SHP77 treated with DMSO at 0.1 percent for 48 hours (cell line): ENCODE data around the gene CAPN10.

Experiments used
- DNase-seq: peaks from one replicate; lab custom pipeline; 2025; lab: John Stamatoyannopoulos, UW

CAPN10 gene

DNA sequence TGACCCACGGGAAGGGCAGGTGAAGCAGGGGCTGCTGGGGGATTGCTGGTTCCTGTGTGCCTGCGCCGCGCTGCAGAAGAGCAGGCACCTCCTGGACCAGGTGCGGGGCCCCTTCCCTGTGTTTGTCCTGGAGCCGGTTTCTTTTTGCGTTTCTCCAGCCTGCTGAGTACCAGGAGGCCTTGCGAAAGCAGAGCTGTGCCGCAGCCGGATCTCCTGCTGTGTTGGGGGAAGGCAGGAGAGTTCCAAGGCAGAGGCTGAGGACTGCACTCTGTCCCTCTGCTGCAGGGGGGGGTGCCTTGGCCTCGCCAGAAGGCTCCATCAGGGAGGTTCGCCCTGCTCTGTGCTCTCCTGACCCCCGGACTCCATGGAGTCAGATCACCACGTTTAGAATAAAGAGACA is 2.8 kb downstream of the CAPN10 start:
- DNase-seq = no peak

DNA sequence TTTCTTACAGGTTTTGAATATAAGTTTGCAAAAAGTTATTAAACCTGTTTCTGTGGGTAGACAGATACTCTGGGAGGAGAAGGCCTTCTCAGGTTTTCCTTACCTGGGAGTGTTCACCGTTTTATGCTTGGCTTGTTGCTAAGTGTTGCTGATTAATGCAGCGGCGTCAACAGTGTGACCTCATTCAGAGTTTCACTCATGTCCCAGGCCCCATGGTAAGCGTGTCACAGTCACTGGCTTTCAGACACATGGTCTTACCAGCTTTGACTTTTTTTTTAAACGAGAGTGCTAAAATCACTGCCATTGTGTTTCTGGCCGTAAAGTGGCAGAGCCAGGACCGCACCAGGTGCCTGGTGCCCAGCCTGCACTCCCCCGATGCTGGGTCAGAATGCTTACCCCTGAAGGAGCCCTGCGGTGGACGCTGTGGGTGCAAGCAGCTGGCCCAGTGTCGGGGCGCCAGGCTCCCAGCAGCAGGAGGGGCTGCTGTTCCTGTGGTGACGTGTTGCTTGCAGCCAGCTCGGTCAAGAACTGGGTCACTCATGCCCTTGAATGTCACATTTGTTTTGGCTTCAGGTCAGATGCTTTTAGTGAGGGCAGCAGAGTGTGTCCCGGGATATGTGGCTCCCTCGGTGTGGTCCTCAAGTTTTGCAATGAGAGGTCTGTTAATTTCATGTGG is 3.5 kb downstream of the CAPN10 start:
- DNase-seq = no peak

DNA sequence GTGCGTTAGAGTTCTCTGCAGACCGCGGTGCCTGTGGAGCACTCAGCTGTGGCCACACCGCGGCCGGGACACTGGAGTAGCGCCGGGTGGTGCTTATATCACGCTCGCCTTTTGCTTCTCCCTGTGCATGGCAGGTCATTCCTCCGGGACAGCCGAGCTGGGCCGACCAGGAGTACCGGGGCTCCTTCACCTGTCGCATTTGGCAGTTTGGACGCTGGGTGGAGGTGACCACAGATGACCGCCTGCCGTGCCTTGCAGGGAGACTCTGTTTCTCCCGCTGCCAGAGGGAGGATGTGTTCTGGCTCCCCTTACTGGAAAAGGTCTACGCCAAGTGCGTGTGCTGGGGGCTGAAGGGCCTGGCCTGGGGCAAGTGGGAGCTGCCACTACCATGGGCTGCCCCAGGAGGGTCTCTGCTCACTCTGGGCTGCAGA is 4.2 kb downstream of the CAPN10 start:
- no peak for DNase-seq

DNA sequence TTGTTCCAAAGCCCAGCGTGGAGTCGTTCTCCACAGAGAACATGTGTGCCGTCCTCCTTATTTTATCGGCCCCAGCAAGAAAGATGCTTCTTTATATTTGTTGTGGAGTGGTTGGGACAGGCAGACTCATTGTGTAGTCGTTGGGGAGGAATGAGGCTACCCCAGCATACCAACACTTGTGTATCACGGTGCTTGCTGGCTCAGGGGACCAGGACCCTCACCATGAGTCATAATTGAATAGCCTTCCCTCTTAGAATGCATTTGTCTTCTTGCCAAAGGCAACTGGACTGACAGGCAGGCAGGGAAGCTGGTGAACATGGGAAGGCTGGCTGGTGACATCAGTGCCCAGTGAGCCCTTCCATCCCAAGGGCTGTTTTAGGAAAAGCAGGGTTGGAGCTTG is 4.7 kb downstream of the CAPN10 start:
- DNase-seq = no peak

DNA sequence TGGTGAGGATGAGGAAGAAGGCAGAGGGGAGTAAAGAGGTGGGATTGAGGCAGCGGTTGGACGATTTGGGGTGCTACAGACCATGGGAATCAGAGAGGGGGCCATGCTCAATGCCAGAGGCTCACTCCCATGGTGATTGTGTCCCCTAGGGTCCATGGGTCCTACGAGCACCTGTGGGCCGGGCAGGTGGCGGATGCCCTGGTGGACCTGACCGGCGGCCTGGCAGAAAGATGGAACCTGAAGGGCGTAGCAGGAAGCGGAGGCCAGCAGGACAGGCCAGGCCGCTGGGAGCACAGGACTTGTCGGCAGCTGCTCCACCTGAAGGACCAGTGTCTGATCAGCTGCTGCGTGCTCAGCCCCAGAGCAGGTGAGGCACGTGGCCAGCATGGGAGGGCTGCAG is 5.2 kb downstream of the CAPN10 start:
- DNase-seq = no peak

DNA sequence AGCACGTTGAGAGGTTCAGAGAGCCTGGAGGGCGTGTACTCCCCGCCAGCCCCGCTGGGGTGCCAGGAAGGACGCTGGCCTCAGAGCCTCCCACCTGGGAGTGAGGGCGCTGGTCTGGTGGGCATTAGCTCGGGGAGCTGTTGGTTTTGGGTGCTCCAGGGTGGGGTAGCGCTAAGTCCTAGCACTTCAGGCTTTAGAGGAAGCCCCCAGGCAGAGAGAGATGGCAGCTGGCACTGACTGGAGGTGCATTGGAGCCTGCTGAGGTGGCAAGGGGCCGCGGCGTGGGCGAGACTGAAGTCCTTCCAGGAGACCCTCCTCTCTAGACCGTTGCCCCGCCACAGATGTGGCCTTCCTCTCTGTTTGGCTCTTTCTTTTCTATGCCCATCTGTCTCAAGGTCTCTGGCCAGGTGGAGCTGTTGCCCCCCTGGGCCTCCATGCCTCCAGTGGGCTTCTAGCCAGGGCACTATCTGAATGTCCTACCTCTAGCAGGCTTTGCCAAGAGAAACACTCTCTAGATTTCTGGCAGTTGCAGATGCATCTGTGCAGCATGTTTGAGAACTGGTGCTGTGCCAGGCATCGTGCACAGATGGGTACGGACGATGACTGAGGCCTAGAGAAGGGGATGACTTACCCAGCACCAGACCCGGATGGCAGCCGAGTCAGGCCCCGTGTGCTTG is 6.6 kb downstream of the CAPN10 start:
- no peak for DNase-seq

DNA sequence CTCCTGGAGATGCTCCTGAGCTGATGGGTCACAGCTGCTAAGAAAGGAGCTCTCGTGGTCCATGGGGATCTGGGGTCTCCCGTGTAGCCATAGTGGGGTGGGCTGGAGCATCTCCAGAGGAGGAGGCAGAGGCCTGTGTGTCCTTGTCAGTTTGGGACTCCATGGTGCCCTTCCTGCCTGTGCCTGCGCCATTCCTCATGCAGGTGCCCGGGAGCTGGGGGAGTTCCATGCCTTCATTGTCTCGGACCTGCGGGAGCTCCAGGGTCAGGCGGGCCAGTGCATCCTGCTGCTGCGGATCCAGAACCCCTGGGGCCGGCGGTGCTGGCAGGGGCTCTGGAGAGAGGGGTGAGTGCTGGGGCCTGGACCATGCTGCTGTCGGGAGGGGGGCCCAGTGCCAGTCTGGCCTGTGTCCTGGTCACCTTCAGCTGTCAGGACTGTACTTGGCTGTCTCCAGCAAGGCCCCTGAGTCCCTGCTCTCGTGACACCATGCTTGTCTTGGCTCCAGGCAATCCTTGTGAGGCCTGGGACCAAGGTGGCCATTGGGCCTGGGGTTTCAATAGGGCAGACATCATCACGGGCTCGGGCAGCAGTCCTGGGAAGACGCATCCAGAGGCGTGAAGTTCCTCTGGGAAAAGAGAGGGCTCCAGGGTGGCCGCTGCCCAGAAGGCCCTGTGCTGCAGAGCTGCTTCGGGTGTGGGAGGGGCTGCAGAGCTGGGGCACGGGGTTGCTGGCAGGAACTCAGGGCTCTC is 7.3 kb downstream of the CAPN10 start:
- no peak for DNase-seq

DNA sequence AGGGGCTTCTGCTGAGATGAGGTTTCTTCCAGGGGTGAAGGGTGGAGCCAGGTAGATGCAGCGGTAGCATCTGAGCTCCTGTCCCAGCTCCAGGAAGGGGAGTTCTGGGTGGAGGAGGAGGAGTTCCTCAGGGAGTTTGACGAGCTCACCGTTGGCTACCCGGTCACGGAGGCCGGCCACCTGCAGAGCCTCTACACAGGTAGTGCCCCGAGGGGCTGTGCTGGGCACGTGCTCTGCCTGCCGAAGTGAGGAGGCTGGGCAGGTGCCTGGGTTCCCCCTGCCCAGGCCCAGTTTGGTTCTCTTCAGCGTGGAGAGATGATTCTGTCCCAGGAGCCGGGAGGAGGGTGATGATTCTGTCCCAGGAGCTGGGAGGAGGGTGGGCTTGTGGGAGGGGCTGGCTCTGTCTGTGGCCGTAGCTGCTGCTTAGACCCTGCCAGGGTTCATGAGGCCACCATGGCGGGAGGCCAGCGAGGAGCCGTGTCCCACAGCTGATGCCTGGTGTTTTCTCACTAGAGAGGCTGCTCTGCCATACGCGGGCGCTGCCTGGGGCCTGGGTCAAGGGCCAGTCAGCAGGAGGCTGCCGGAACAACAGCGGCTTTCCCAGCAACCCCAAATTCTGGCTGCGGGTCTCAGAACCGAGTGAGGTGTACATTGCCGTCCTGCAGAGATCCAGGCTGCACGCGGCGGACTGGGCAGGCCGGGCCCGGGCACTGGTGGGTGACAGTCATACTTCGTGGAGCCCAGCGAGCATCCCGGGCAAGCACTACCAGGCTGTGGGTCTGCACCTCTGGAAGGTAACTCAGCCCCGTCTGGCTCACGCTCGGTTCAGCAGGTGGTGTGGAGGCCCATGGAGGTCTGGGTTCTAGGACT is 8.2 kb downstream of the CAPN10 start:
- DNase-seq = no peak

DNA sequence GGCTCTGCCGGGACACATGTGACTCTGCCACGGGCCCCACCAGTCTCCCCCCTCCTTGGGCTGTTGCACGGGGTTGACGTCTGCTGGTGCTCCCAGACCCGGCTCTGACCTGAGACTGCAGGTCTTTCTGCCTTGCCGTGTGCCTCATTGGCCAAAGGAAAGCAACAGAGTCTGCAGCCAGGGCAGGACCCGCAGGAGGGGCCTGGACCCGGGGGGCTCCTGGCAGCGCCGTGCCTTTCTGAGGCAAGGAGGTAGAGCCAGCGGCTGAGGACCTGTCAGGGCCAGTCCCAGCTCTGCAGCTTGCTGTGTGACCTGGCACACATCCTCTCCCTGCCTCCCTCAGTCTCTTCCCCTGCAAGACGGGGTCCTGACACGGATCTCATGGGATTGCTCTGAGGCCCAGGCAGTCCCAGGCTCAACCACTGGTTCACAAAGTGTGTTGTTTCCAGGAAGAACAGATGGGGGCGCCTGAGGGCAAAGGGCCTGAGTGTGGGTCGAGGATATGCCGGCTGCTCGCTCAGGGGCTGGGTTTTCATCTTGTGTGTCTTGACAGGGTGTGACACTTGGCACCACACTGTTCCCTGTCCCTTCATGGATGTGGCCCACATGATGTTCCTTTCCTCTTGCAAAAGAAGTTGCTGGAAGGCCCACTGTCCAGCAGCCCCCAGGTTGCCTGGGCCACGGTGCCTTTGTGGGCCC is 9.0 kb downstream of the CAPN10 start:
- no peak for DNase-seq

DNA sequence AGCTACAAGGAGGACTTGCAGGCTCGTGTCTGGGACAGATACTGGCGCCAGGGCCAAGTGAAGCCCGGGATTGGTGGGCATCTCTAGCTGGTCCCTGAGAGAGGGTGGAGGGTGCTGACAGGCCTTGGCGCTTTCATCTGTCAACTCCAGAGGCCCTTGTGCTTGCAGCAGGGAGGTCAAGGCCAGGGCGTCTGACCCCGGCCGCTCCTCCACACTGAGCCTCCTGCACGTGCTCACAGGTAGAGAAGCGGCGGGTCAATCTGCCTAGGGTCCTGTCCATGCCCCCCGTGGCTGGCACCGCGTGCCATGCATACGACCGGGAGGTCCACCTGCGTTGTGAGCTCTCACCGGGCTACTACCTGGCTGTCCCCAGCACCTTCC is 9.5 kb downstream of the CAPN10 start:
- no peak for DNase-seq

DNA sequence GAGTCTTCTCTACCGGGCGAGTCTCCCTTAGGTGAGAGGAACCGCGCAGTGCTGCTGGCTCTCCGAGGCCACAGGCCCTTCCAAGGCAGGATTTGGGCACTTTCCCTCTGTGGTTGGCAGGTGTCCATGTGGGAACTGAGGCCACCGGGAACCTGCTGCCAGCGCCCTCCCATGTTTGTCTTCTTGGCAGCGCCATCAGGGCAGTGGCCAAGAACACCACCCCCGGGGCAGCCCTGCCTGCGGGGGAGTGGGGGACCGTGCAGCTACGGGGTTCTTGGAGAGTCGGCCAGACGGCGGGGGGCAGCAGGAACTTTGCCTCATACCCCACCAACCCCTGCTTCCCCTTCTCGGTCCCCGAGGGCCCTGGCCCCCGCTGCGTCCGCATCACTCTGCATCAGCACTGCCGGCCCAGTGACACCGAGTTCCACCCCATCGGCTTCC is 10.0 kb downstream of the CAPN10 start:
- no peak for DNase-seq

DNA sequence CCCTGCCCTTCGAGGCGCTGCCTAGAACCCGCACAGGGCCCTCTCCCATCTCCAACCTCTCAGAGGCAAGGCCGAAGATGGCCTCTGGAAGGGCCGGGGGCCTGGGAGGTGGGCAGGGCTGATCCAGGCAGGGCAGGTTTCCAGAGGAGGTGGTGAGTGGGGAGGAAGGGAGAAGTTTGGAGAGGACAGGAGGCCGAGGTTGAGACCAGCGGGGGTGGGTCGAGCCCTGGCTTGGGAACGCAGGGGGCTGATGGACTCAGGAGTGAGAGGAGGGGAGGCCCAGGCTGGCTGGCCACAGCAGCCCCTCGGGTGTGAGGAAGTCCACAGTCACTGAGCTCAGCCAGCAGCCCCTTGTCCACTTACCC is 10.5 kb downstream of the CAPN10 start:
- no peak for DNase-seq

DNA sequence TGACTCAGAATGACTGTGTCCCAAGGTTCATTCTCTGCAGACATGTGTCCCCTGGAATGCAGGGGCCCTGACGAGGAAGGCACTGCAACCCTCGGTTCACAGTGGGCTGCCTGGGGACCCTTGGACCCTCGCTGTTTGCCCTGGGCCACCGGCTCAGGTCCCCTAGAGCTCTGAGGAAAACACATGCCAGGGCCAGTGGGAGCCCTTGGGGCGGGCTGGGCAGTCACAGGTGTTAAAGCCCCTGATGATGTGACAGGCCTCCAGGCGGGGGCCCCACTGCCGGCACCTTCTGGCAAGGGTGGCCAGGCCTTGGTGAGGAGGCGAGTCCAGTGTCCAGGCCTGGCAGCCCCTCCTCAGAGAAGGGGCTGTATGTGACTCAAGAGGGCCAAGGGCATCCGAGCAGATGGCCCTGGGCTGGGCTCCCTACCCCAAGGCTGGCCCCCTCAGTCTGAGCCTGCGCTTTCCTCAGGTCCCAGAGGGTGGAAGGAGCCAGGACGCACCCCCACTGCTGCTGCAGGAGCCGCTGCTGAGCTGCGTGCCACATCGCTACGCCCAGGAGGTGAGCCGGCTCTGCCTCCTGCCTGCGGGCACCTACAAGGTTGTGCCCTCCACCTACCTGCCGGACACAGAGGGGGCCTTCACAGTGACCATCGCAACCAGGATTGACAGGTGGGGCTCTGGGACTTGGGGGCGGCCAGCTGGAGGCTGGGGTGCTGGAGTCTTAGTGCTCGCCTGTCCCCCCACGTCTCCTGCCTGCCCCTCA is 11.1 kb downstream of the CAPN10 start:
- DNase-seq = no peak

DNA sequence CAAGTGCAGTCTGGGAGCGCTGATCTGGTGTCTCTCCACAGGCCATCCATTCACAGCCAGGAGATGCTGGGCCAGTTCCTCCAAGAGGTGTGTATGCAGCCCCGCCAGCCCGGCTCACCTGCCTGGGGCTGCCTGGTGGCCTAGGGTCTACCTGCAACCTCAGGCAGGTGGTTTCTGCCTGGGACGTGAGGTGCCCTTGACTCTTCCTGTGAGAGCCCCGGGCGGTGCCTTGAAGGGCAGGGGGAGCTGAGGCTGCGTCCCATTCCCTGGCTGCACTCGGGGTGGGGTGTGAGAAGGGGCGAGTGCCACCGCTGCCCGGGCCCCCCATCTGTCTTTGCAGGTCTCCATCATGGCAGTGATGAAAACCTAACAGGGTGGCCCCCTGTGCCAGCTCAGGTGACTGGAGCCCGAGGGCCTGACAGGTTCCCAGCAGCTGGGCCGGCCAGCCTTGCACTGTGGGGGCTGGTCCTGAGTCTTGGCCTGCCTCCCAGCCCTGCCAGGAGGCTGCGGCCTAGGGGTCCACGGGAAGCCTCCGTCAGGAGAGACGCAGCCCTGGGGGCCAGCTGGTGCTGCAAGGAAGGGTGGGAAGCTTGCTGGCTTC is 11.9 kb downstream of the CAPN10 start:
- no peak for DNase-seq

DNA sequence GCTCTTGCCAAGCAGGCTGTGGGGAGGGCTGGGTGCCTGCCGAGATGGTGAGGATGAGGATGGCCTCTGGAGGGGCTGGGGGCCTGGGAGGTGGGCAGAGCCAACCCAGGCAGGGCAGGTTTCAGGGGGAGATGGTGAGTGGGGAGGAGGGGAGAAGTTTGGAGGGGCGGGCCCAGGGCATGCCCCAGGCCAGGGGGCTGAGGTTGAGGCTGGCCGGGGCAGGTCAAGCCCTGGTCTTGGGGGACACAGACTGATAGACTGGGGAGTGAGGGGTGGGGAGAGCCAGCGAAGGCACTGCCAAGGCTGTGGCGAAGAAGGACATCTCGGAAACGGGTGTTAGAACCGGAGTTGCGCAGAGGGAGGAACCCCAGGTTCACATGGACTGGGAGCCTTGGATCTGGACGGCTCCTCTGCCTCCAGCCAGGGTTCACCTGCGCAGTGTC is 12.6 kb downstream of the CAPN10 start:
- no peak for DNase-seq

DNA sequence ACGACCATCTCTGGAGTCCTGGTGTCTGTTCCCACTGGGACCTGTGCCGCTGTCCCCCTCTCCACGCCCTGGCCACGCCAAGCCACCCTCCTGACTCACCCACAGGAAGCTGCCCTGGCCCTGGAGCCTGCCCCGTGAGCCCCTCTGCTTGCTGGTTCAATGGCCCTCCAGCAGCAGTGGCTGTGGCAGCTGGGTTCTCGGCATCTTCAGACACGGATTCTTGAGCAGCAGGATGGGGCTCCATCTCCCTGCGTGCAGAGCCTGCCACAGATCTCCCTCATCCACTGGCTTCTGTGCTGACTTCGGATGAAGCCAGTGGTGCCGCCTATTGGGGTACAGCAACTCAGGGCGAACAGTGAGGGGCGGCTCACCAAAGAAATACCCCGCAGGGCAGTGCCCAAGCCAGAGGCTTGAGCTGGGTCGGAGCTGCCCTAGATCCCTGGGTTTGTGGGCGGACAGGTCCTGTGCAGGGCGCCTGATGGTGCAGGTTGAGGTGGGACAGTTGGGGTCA is 14.0 kb downstream of the CAPN10 start:
- no peak for DNase-seq

DNA sequence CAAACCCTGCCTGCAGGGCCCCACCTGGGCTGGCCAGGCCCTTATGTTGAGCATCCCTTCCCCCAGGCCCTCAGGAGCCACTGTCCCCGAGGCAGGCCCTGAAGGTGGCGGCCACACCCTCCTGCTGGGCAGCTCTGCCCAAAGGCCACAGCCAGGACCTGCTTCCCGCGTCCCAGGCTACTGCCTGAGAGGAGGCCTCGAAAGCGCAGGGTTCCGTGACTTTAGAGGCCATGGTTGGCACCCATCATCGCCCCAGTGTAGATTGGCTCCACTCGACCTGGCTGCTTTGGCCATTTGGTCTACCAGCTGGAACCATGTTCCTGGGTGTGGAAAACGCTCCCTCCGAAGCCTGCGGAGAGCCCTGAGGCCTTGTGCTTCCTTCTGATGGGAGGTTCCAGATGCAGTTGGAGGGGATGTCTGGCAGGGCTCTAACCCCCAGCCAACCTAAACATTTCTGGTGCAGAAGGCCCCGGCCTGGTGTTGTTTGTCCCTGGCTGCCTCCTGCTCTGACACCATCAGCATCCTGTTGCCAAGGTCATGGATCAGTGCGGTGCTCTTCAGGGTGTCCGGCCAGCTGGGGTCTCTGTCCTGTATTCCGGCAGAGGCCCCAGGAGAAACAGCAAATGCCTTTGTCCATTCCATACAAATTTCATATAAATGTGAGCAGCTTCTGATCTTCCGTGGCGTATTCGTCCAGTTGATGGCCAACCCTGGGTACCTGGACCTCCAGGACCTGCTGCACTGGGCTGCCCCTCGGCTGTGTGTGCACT is 14.7 kb downstream of the CAPN10 start:
- no peak for DNase-seq

DNA sequence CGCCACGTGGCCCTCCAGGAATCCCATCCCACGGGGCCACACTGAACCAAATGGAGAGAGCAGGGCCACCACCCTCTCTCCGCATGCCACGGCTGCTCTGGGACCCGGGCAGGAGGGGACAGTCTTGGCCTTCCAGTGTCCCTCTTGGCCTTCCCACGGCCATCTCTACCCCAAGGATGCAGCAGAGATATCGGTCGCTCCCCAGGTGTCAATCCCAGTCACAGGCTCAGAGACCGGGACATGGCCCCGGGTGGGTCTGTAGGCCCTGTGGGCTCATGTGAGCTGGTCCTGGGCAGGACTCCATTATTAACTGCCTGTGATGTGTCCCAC is 15.3 kb downstream of the CAPN10 start:
- DNase-seq = no peak

DNA sequence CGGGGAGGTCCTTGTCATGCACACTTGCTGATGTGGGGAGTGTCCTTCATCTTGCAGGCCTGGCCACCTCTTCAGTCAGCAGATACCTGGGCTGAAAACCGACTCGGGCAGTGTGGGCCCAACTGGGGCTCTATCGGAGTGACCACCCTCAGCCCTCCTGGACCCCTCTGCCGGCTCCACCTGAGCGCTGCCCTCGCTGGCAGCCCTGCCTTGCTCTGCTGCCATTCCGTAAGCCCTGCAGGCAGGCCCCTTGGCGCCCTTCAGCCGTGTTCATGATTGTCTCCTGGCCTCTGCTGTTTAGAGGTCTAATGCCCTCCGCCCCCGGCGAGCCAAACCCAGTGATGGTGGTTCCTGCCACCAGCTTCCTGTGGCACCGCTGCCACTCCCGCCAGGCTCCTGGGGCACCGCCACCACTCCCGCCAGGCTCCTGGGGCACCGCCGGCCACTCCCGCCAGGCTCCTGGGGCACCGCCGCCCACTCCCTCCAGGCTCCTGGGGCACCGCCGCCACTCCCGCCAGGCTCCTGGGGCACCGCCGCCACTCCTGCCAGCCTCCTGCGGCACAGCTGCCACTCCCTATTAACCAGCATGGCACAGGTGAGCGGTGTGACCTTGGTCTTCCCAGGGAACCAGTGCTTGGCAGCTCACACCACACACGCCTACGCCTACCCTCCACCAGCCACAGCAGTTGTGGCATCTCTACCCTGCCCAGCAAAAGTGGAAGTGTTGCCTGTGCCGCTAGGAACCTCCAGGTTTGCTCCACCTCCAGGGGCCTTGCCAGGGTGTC is 15.9 kb downstream of the CAPN10 start:
- no peak for DNase-seq
